Endometrial microvascular endothelial cells (primary cell): Measurements from ENCODE around the gene AFTPH. TPM values are rescaled to one million over a fixed set of nuclear protein-coding genes. Genes with fewer than 3 reads are reported as not detected.

Experiments used
- in situ Hi-C: cut with HindIII; loops from 2 replicates; pipeline ENCODE4 v1.10.0; 2017; ENCODE audit warnings: low sequenced_read_pairs, low pct_unique_long_range_greater_than_20kb; ENCODE audit errors: inconsistent ontology term
- total RNA-seq: library from RNA; depleted of rRNA; stranded (reverse); fragments of >200 nt; gene quantifications from one replicate; pipeline ENCODE4 v1.2.3, GENCODE V29; 2015; ENCODE audit errors: inconsistent ontology term

Gene AFTPH
- total RNA-seq, 1 donor from 2014 or later, result 22.0 TPM

GRCh38 chr2:64574871-64575270, 50.7 kb downstream of the AFTPH start:
- in situ Hi-C loops, result no loop called here

- in situ Hi-C loops, result no loop called here
These were observed 56.9 kb downstream of the AFTPH start for GRCh38 chr2:64581018-64581417.

- in situ Hi-C loops, result no loop called here
These were observed 57.8 kb downstream of the AFTPH start for GRCh38 chr2:64581777-64582539.

- in situ Hi-C loops, result no loop called here
These were observed 58.7 kb downstream of the AFTPH start for GRCh38 chr2:64582774-64583340.

GRCh38 chr2:64586054-64586453, 61.9 kb downstream of the AFTPH start:
- in situ Hi-C loops, result no loop called here

GRCh38 chr2:64586883-64587481, 62.9 kb downstream of the AFTPH start:
- in situ Hi-C loops, result no loop called here

- in situ Hi-C loops, result no loop called here
These were observed 63.4 kb downstream of the AFTPH start for GRCh38 chr2:64587561-64587960.

GRCh38 chr2:64591188-64591587, 67.1 kb downstream of the AFTPH start:
- in situ Hi-C loops, result no loop called here

- in situ Hi-C loops, result no loop called here
These were observed 69.0 kb downstream of the AFTPH start for GRCh38 chr2:64593035-64593655.

- in situ Hi-C loops, result no loop called here
These were observed 70.3 kb downstream of the AFTPH start for GRCh38 chr2:64594226-64594989.

GRCh38 chr2:64595397-64596176, 71.5 kb downstream of the AFTPH start:
- in situ Hi-C loops, result no loop called here

GRCh38 chr2:64598226-64598625, 74.1 kb downstream of the AFTPH start:
- in situ Hi-C loops, result no loop called here

- in situ Hi-C loops, result no loop called here
These were observed 75.3 kb downstream of the AFTPH start for GRCh38 chr2:64599469-64599868.

- in situ Hi-C loops, result no loop called here
These were observed 77.1 kb downstream of the AFTPH start for GRCh38 chr2:64601034-64601754.

GRCh38 chr2:64601785-64602391, 77.8 kb downstream of the AFTPH start:
- in situ Hi-C loops, result no loop called here

GRCh38 chr2:64602436-64602835, 78.3 kb downstream of the AFTPH start:
- in situ Hi-C loops, result no loop called here

- in situ Hi-C loops, result no loop called here
These were observed 80.0 kb downstream of the AFTPH start for GRCh38 chr2:64604155-64604554.
